Measurements from ENCODE around the gene ACIN1. TPM values are rescaled to one million over a fixed set of nuclear protein-coding genes. Genes with fewer than 3 reads are reported as not detected.

The ACIN1 gene
- total and polyA plus RNA-seq, 9 of the 15 experiments (the other 6 are each of a cell fraction or from before 2014, with no cell fraction given), result 5.0 to 196 (median 129) TPM

GRCh38 chr14:23120541-23121251, 25.8 kb upstream of the ACIN1 start (continued):
- TF ChIP-seq, protein P1, sequence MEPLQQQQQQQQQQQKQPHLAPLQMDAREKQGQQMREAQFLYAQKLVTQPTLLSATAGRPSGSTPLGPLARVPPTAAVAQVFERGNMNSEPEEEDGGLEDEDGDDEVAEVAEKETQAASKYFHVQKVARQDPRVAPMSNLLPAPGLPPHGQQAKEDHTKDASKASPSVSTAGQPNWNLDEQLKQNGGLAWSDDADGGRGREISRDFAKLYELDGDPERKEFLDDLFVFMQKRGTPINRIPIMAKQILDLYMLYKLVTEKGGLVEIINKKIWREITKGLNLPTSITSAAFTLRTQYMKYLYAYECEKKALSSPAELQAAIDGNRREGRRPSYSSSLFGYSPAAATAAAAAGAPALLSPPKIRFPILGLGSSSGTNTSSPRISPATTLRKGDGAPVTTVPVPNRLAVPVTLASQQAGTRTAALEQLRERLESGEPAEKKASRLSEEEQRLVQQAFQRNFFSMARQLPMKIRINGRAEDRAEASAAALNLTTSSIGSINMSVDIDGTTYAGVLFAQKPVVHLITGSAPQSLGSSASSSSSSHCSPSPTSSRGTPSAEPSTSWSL (CRISPR knock-in tag; IDR thresholded peaks at IDR 0.05; ENCODE audit: borderline replicate concordance), result no peak
- TF ChIP-seq DLX4 (CRISPR knock-in tag; IDR thresholded peaks at IDR 0.05), result no peak
- no peak for TF ChIP-seq PHF20 (IDR thresholded peaks at IDR 0.05; ENCODE audit: partially characterized antibody)
- TF ChIP-seq NCOA6 (IDR thresholded peaks at IDR 0.05), result no peak
- TF ChIP-seq NR2F6 (CRISPR knock-in tag; IDR thresholded peaks at IDR 0.05), result no peak
- no peak for TF ChIP-seq HES1 (IDR thresholded peaks at IDR 0.05; ENCODE audit: low read depth)
- no peak for TF ChIP-seq TRIM25 (IDR thresholded peaks at IDR 0.05; ENCODE audit: borderline replicate concordance)
- TF ChIP-seq DIDO1 (tag; IDR thresholded peaks at IDR 0.05; ENCODE audit: low read depth), result no peak
- TF ChIP-seq BRCA1 (IDR thresholded peaks at IDR 0.05), result no peak
- no peak for TF ChIP-seq BRCA1 (CRISPR knock-in tag; IDR thresholded peaks at IDR 0.05)
- no peak for TF ChIP-seq ZNF174 (CRISPR knock-in tag; IDR thresholded peaks at IDR 0.05)
- TF ChIP-seq PTBP1 (IDR thresholded peaks at IDR 0.05; ENCODE audit: low read depth, low read length), result 0 out of 2 replicates have a peak, but pooled peaks have one; percentile 72
- TF ChIP-seq BDP1 (IDR thresholded peaks at IDR 0.05; ENCODE audit: insufficient read depth, insufficient read length), result no peak
- TF ChIP-seq ZNF699 (CRISPR knock-in tag; IDR thresholded peaks at IDR 0.05; ENCODE audit: insufficient replicate concordance), result no peak
- TF ChIP-seq ERF (CRISPR knock-in tag; IDR thresholded peaks at IDR 0.05), result no peak
- TF ChIP-seq MCM5 (IDR thresholded peaks at IDR 0.05; ENCODE audit: low read depth), result no peak
- peak; percentile 45; the same call in 1 of the 2 replicates for TF ChIP-seq HCFC1 (IDR thresholded peaks at IDR 0.05; ENCODE audit: low read depth, low read length)
- TF ChIP-seq ZNF507 (tag; conservative IDR thresholded peaks at IDR 0.05), result no peak
- peak; percentile 100 for TF ChIP-seq SMC3 (conservative IDR thresholded peaks at IDR 0.05; ENCODE audit: insufficient read depth, low read depth, low read length)
- TF ChIP-seq ZNF431 (CRISPR knock-in tag; IDR thresholded peaks at IDR 0.05), result no peak
- peak; percentile 81 for TF ChIP-seq PML (IDR thresholded peaks at IDR 0.05; ENCODE audit: low read length)
- TF ChIP-seq ZNF143 (CRISPR knock-in tag; IDR thresholded peaks at IDR 0.05), result no peak
- no peak for TF ChIP-seq GABPA (tag; conservative IDR thresholded peaks at IDR 0.05; ENCODE audit: low read depth)
- TF ChIP-seq ZNF444 (CRISPR knock-in tag; IDR thresholded peaks at IDR 0.05), result no peak
- TF ChIP-seq ZNF212 (CRISPR knock-in tag; IDR thresholded peaks at IDR 0.05), result no peak
- no peak for TF ChIP-seq ZEB2 (IDR thresholded peaks at IDR 0.05)
- no peak for TF ChIP-seq CHD4 (IDR thresholded peaks at IDR 0.05; ENCODE audit: insufficient read depth, insufficient replicate concordance, low read depth, low read length, poor library complexity, severe bottlenecking)
- no peak for TF ChIP-seq ZKSCAN3 (CRISPR knock-in tag; IDR thresholded peaks at IDR 0.05)

Measured in K562 (cell line).